ENCODE measurements around the gene ADAMTS12. TPM values are rescaled to one million over a fixed set of nuclear protein-coding genes. Genes with fewer than 3 reads are reported as not detected.
"Not testable (repeated sequence)": the region's sequence is repeated elsewhere in the genome, so short reads cannot be mapped to it uniquely, and the experiment has no call there.

The ADAMTS12 gene
- total and polyA plus RNA-seq, 9 of the 15 experiments (the other 6 are each of a cell fraction or from before 2014, with no cell fraction given) = 0.11 TPM; not detected in 8

- H3K9me1 ChIP-seq (ENCODE audit: control insufficient read depth, insufficient read depth, low read length) = no peaks in the 10 kb centered on the region
- FAIRE-seq = no peak
- no peaks in the 10 kb centered on the region for H3K9me3 ChIP-seq (replicated peaks; ENCODE audit: control insufficient read depth, insufficient read depth, low read depth, low read length)
- BruUV-seq (replicated peaks) = no TSS peak
- no peaks in the 10 kb centered on the region for H3K4me1 ChIP-seq (replicated peaks in 1 of 2; ENCODE audit: control insufficient read depth in 2 of 2, insufficient read depth in 2 of 2, low read length in 2 of 2)
- TF ChIP-seq ATF2 (CRISPR knock-in tag; IDR thresholded peaks at IDR 0.05) (no peak), RBBP5 (IDR thresholded peaks at IDR 0.05; ENCODE audit: borderline replicate concordance, insufficient read depth, low read length, poor library complexity, severe bottlenecking) (no peak)
- POLR2A ChIA-PET = interaction anchor here (0.5 to 0.7 kb wide), 2 partner anchors 12 to 272 kb away, joined by 3 read pairs; no protein-coding TSS in a partner anchor
- in situ Hi-C loops (cut with MboI) = no loop called here
- H3K36me3 ChIP-seq (ENCODE audit: control insufficient read depth, insufficient read depth, low read length) = no peaks in the 10 kb centered on the region
- 0% methylated on average over 4 of the region's 4 CpGs for WGBS (ENCODE audit: insufficient coverage, low coverage, missing lambda C conversion rate)
- H3K4me2 ChIP-seq (ENCODE audit: insufficient read depth, low read length) = no peak overlapping the region
- H2AFZ ChIP-seq (ENCODE audit: low read depth, low read length) = no peak overlapping the region
- no peak overlapping the region for H3K27ac ChIP-seq (ENCODE audit: extremely low read depth, low read depth, low read length)
- H3K27me3 ChIP-seq (ENCODE audit: control insufficient read depth in 2 of 2, insufficient read depth in 2 of 2, low read length in 2 of 2) = no peaks in the 10 kb centered on the region
- no peaks in the 10 kb centered on the region for H4K20me1 ChIP-seq (replicated peaks; ENCODE audit: control insufficient read depth, insufficient read depth, low read length)
- no peak overlapping the region for H3K9ac ChIP-seq (ENCODE audit: insufficient read depth in 1 of 2, low read depth in 2 of 2, low read length in 2 of 2)
- no peak for DNase-seq (ENCODE audit: extremely low read depth in 1 of 4, low spot score in 3 of 4)
- ATAC-seq = no peak
- intact Hi-C loops (cut with micrococcal nuclease) = no loop called here
- CTCF ChIA-PET (ENCODE audit: low intra/inter-chr PET ratio) = no interaction called here
- H3K4me3 ChIP-seq = no peak overlapping the region
- H3K79me2 ChIP-seq (ENCODE audit: control insufficient read depth, insufficient read depth, low read length) = no peaks in the 10 kb centered on the region
These were observed 14.3 kb downstream of the ADAMTS12 start for GRCh38 chr5:33877449-33877848.

GRCh38 chr5:33867241-33867640 lies 24.5 kb downstream of the ADAMTS12 start:
- Histone ChIP-seq H3K27me3 (ENCODE audit: control insufficient read depth in 2 of 2, insufficient read depth in 2 of 2, low read length in 2 of 2) (no peaks in the 10 kb centered on the region), H3K9ac (ENCODE audit: insufficient read depth in 1 of 2, low read depth in 2 of 2, low read length in 2 of 2) (no peak overlapping the region), H3K4me1 (replicated peaks in 1 of 2; ENCODE audit: control insufficient read depth in 2 of 2, insufficient read depth in 2 of 2, low read length in 2 of 2) (no peaks in the 10 kb centered on the region), H3K79me2 (ENCODE audit: control insufficient read depth, insufficient read depth, low read length) (no peaks in the 10 kb centered on the region), H3K36me3 (ENCODE audit: control insufficient read depth, insufficient read depth, low read length) (no peaks in the 10 kb centered on the region), H3K9me3 (replicated peaks; ENCODE audit: control insufficient read depth, insufficient read depth, low read depth, low read length) (no peaks in the 10 kb centered on the region), H4K20me1 (replicated peaks; ENCODE audit: control insufficient read depth, insufficient read depth, low read length) (no peaks in the 10 kb centered on the region), H3K4me2 (ENCODE audit: insufficient read depth, low read length) (no peak overlapping the region), H2AFZ (ENCODE audit: low read depth, low read length) (no peak overlapping the region), H3K9me1 (ENCODE audit: control insufficient read depth, insufficient read depth, low read length) (no peaks in the 10 kb centered on the region), H3K27ac (ENCODE audit: extremely low read depth, low read depth, low read length) (no peak overlapping the region), H3K4me3 (no peak overlapping the region)
- in situ Hi-C loops (cut with MboI) = no loop called here
- DNase-seq (ENCODE audit: extremely low read depth in 1 of 4, low spot score in 3 of 4) = no peak
- TF ChIP-seq ZEB2 (IDR thresholded peaks at IDR 0.05) = no peak
- intact Hi-C loops (cut with micrococcal nuclease) = no loop called here
- CTCF ChIA-PET (ENCODE audit: low intra/inter-chr PET ratio) = no interaction called here
- no TSS peak for BruUV-seq (replicated peaks)
- no peak for ATAC-seq
- no peak for FAIRE-seq
- WGBS (ENCODE audit: insufficient coverage, low coverage, missing lambda C conversion rate) = 0% methylated on average over 1 of the region's 1 CpG
- POLR2A ChIA-PET = no interaction called here

- intact Hi-C loops (cut with micrococcal nuclease); H3K4me1 ChIP-seq (replicated peaks in 1 of 2; ENCODE audit: control insufficient read depth in 2 of 2, insufficient read depth in 2 of 2, low read length in 2 of 2); H3K9me1 ChIP-seq (ENCODE audit: control insufficient read depth, insufficient read depth, low read length); H3K4me3 ChIP-seq; BruUV-seq (replicated peaks); CTCF ChIA-PET (ENCODE audit: low intra/inter-chr PET ratio); H3K27ac ChIP-seq (ENCODE audit: extremely low read depth, low read depth, low read length); H3K9ac ChIP-seq (ENCODE audit: insufficient read depth in 1 of 2, low read depth in 2 of 2, low read length in 2 of 2); in situ Hi-C loops (cut with MboI); H3K79me2 ChIP-seq (ENCODE audit: control insufficient read depth, insufficient read depth, low read length); H3K4me2 ChIP-seq (ENCODE audit: insufficient read depth, low read length); FAIRE-seq; H4K20me1 ChIP-seq (replicated peaks; ENCODE audit: control insufficient read depth, insufficient read depth, low read length); H2AFZ ChIP-seq (ENCODE audit: low read depth, low read length); H3K36me3 ChIP-seq (ENCODE audit: control insufficient read depth, insufficient read depth, low read length); H3K27me3 ChIP-seq (ENCODE audit: control insufficient read depth in 2 of 2, insufficient read depth in 2 of 2, low read length in 2 of 2); H3K9me3 ChIP-seq (replicated peaks; ENCODE audit: control insufficient read depth, insufficient read depth, low read depth, low read length); DNase-seq (ENCODE audit: extremely low read depth in 1 of 4, low spot score in 3 of 4); ATAC-seq: not testable (repeated sequence)
- POLR2A ChIA-PET = interaction anchor here (0.6 kb wide), 1 partner anchor 895 kb away, joined by 4 read pairs; no protein-coding TSS in a partner anchor
- 0% methylated on average over 4 of the region's 4 CpGs for WGBS (ENCODE audit: insufficient coverage, low coverage, missing lambda C conversion rate)
These were observed 32.6 kb downstream of the ADAMTS12 start for GRCh38 chr5:33859177-33859576.
